ENCODE results near the gene GRK2. TPM values are rescaled to one million over a fixed set of nuclear protein-coding genes. Genes with fewer than 3 reads are reported as not detected.

Gene GRK2
- total and polyA plus RNA-seq, 2 of the 8 experiments (the other 6 are each of a cell fraction or from before 2014, with no cell fraction given) = 47.3 to 49.7 TPM

GRCh38 chr11:67304511-67305113, 38.3 kb downstream of the GRK2 start:
- CTCF ChIA-PET (ENCODE audit: partially characterized antibody) = interaction anchor here (0.8 to 4.8 kb wide), 7 partner anchors 11 to 161 kb away, joined by 3 to 33 read pairs (median 3); partner anchors contain the start of gene ANKRD13D
- H2AFZ ChIP-seq (ENCODE audit: low read length) = no peak overlapping the region
- H3K56ac ChIP-seq (replicated peaks; ENCODE audit: insufficient read length, low read depth, low read length) = no peak overlapping the region
- H2AK5ac ChIP-seq (ENCODE audit: low read depth, low read length) = 0 out of 2 replicates have a peak overlapping the region, but pooled peaks have one; percentile 13
- FAIRE-seq (no peak), DNase-seq (ENCODE audit: low read depth in 1 of 2, low spot score in 2 of 2) (no peak)
- no peak overlapping the region for H4K91ac ChIP-seq (replicated peaks; ENCODE audit: insufficient read length, low read length)
- 83% methylated on average over 14 of the region's 14 CpGs; no CpG with 5 or more reads in 1 of the 2 experiments for WGBS, 2 experiments (ENCODE audit: extremely low coverage in 1 of 2, insufficient coverage in 1 of 2, insufficient read length in 1 of 2, insufficient replicate concordance in 2 of 2, low coverage in 1 of 2, low lambda C conversion rate in 2 of 2, missing lambda C conversion rate in 1 of 2)
- H3K27ac ChIP-seq (ENCODE audit: low read depth, low read length) = no peak overlapping the region
- 0 out of 2 replicates have a peak overlapping the region, but pooled peaks have one; percentile 32 for H2BK20ac ChIP-seq (ENCODE audit: low read length)
- no peaks in the 10 kb centered on the region for H3K79me1 ChIP-seq (ENCODE audit: low read depth, low read length)
- no peak overlapping the region for H3K9ac ChIP-seq (replicated peaks in 1 of 4; ENCODE audit: extremely low read depth in 1 of 4, low read depth in 3 of 4, low read length in 3 of 4)
- H3K23ac ChIP-seq (ENCODE audit: insufficient read length) = no peak overlapping the region
- POLR2A ChIA-PET (ENCODE audit: partially characterized antibody) = interaction anchor here (0.9 to 9.7 kb wide), 7 partner anchors 9 to 66 kb away, joined by 3 to 106 read pairs (median 4); partner anchors contain the start of gene ANKRD13D
- H3K4me1 ChIP-seq (replicated peaks in 1 of 4; ENCODE audit: control insufficient read depth in 3 of 4, insufficient read depth in 4 of 4, low read length in 3 of 4) = peaks cover 0 to 20% (median 16%) of the 10 kb centered on the region in 4 experiments; a peak in 5 of 7 replicates
- no peak overlapping the region for H3K4ac ChIP-seq (replicated peaks; ENCODE audit: insufficient read length, low read depth, low read length)
- peaks cover 0 to 10% (median 3%) of the 10 kb centered on the region in 4 experiments; a peak in 4 of 8 replicates for H3K36me3 ChIP-seq (ENCODE audit: control insufficient read depth in 2 of 4, insufficient read depth in 4 of 4, low read length in 3 of 4)
- TF ChIP-seq SIN3A (conservative IDR thresholded peaks at IDR 0.05 in 1 of 2, IDR thresholded peaks at IDR 0.05 in 1 of 2; ENCODE audit: low read depth in 1 of 2, low read length in 2 of 2) (no peak), GABPA (IDR thresholded peaks at IDR 0.05; ENCODE audit: borderline replicate concordance, insufficient read depth, low read length) (0 out of 2 replicates have a peak, but pooled peaks have one; percentile 38), ATF3 (IDR thresholded peaks at IDR 0.05; ENCODE audit: insufficient read depth, low read depth, low read length) (no peak)
- no peak overlapping the region for H2BK15ac ChIP-seq (ENCODE audit: low read length)
- peak overlapping the region; percentile 67 to 94 (median 74); a peak in 7 of 8 replicates for H3K4me3 ChIP-seq (ENCODE audit: extremely low read depth in 1 of 4, insufficient read depth in 2 of 4, low read depth in 3 of 4, low read length in 4 of 4)
- H3K23me2 ChIP-seq (ENCODE audit: low read depth, low read length) = peaks cover 19% of the 10 kb centered on the region; the same call in 1 of the 2 replicates
- no peak overlapping the region for H3K18ac ChIP-seq (ENCODE audit: extremely low read depth, low read length)
- no peak overlapping the region for H4K8ac ChIP-seq (ENCODE audit: extremely low read depth, insufficient read depth, low read length)
- H2BK5ac ChIP-seq (ENCODE audit: low read depth, low read length) = no peak overlapping the region
- H2BK12ac ChIP-seq (ENCODE audit: low read depth, low read length) = no peak overlapping the region
- H3K27me3 ChIP-seq (replicated peaks in 1 of 4; ENCODE audit: control insufficient read depth in 3 of 4, extremely low read depth in 1 of 4, insufficient read depth in 3 of 4, low read length in 3 of 4) = peaks cover 0 to 11% (median 7%) of the 10 kb centered on the region in 4 experiments; a peak in 5 of 7 replicates
- H3K14ac ChIP-seq (ENCODE audit: insufficient read length) = no peak overlapping the region
- no peaks in the 10 kb centered on the region for H3K9me3 ChIP-seq (ENCODE audit: insufficient read depth in 2 of 2, low read depth in 1 of 2, low read length in 1 of 2)
- H4K20me1 ChIP-seq (replicated peaks in 1 of 2; ENCODE audit: control insufficient read depth in 1 of 2, insufficient read depth in 2 of 2, low read length in 2 of 2) = peaks cover 0 to 8% of the 10 kb centered on the region in 2 experiments
- H4K5ac ChIP-seq (ENCODE audit: insufficient read length, low read depth, low read length) = no peak overlapping the region
- no peaks in the 10 kb centered on the region for H3K79me2 ChIP-seq (ENCODE audit: control insufficient read depth in 1 of 2, insufficient read depth in 2 of 2, low read length in 2 of 2)
- no peak overlapping the region for H2BK120ac ChIP-seq (replicated peaks; ENCODE audit: low read depth, low read length)
- H3K4me2 ChIP-seq (ENCODE audit: insufficient read depth in 1 of 2, low read depth in 2 of 2, low read length in 2 of 2) = peak overlapping the region; percentile 81 to 85

Data from H1 (cell line).